ENCODE data around the gene ZNF609. TPM values are rescaled to one million over a fixed set of nuclear protein-coding genes. Genes with fewer than 3 reads are reported as not detected.

The ZNF609 gene
- polyA plus RNA-seq, 3 donors: 34.6 to 37.9 (median 34.9) TPM

- no peak for DNase-seq (ENCODE audit: extremely low read depth in 1 of 11, low read depth in 9 of 11, low spot score in 4 of 11)
Measured at GRCh38 chr15:64697911-64698369, 237.6 kb downstream of the ZNF609 start.

- no peak for DNase-seq (ENCODE audit: extremely low read depth in 1 of 11, low read depth in 9 of 11, low spot score in 4 of 11)
Measured at GRCh38 chr15:64698823-64699222, 238.4 kb downstream of the ZNF609 start.

GRCh38 chr15:64699751-64700388, 239.5 kb downstream of the ZNF609 start:
- peak in 3 of 11 donors; percentile 38 to 55 (median 52) for DNase-seq (ENCODE audit: extremely low read depth in 1 of 11, low read depth in 9 of 11, low spot score in 4 of 11)

GRCh38 chr15:64701051-64701450, 240.7 kb downstream of the ZNF609 start:
- no peak for DNase-seq (ENCODE audit: extremely low read depth in 1 of 11, low read depth in 9 of 11, low spot score in 4 of 11)

GRCh38 chr15:64701482-64702184, 241.3 kb downstream of the ZNF609 start:
- DNase-seq (ENCODE audit: extremely low read depth in 1 of 11, low read depth in 9 of 11, low spot score in 4 of 11): no peak

- peak; percentile 86 to 97 (median 91) for DNase-seq (ENCODE audit: extremely low read depth in 1 of 11, low read depth in 9 of 11, low spot score in 4 of 11)
Measured at GRCh38 chr15:64702816-64703631, 242.6 kb downstream of the ZNF609 start.

- DNase-seq (ENCODE audit: extremely low read depth in 1 of 11, low read depth in 9 of 11, low spot score in 4 of 11): no peak
Measured at GRCh38 chr15:64703632-64703959, 243.2 kb downstream of the ZNF609 start.

- DNase-seq (ENCODE audit: extremely low read depth in 1 of 11, low read depth in 9 of 11, low spot score in 4 of 11): no peak
Measured at GRCh38 chr15:64705006-64705405, 244.6 kb downstream of the ZNF609 start.

GRCh38 chr15:64706011-64706911, 245.9 kb downstream of the ZNF609 start:
- DNase-seq (ENCODE audit: extremely low read depth in 1 of 11, low read depth in 9 of 11, low spot score in 4 of 11): no peak

- no peak for DNase-seq (ENCODE audit: extremely low read depth in 1 of 11, low read depth in 9 of 11, low spot score in 4 of 11)
Measured at GRCh38 chr15:64710676-64711428, 250.5 kb downstream of the ZNF609 start.

GRCh38 chr15:64712353-64712752, 252.0 kb downstream of the ZNF609 start:
- no peak for DNase-seq (ENCODE audit: extremely low read depth in 1 of 11, low read depth in 9 of 11, low spot score in 4 of 11)

GRCh38 chr15:64713592-64713991, 253.2 kb downstream of the ZNF609 start:
- no peak for DNase-seq (ENCODE audit: extremely low read depth in 1 of 11, low read depth in 9 of 11, low spot score in 4 of 11)

- DNase-seq (ENCODE audit: extremely low read depth in 1 of 11, low read depth in 9 of 11, low spot score in 4 of 11): no peak
Measured at GRCh38 chr15:64716452-64716851, 256.1 kb downstream of the ZNF609 start.

GRCh38 chr15:64717130-64717529, 256.8 kb downstream of the ZNF609 start:
- DNase-seq (ENCODE audit: extremely low read depth in 1 of 11, low read depth in 9 of 11, low spot score in 4 of 11): no peak

- DNase-seq (ENCODE audit: extremely low read depth in 1 of 11, low read depth in 9 of 11, low spot score in 4 of 11): no peak
Measured at GRCh38 chr15:64717735-64718495, 257.5 kb downstream of the ZNF609 start.

GRCh38 chr15:64720188-64720587, 259.8 kb downstream of the ZNF609 start:
- DNase-seq (ENCODE audit: extremely low read depth in 1 of 11, low read depth in 9 of 11, low spot score in 4 of 11): no peak

GRCh38 chr15:64730151-64730550, 269.8 kb downstream of the ZNF609 start:
- DNase-seq (ENCODE audit: extremely low read depth in 1 of 11, low read depth in 9 of 11, low spot score in 4 of 11): no peak

Data from renal cortex interstitium (tissue), 11 donors.